HL-60 (cell line): ENCODE results near the gene GET4.

Source experiments
- CTCF ChIP-seq: IDR thresholded peaks from one replicate; pipeline ENCODE4 v1.5.1; 2011; ENCODE audit warnings: low read length, control low read depth, inconsistent platforms; ENCODE audit not compliant: insufficient read depth
- POLR2AphosphoS5 ChIP-seq: IDR thresholded peaks from 2 replicates; pipeline ENCODE4 v1.6.1; 2012; ENCODE audit warnings: low read depth

DNA sequence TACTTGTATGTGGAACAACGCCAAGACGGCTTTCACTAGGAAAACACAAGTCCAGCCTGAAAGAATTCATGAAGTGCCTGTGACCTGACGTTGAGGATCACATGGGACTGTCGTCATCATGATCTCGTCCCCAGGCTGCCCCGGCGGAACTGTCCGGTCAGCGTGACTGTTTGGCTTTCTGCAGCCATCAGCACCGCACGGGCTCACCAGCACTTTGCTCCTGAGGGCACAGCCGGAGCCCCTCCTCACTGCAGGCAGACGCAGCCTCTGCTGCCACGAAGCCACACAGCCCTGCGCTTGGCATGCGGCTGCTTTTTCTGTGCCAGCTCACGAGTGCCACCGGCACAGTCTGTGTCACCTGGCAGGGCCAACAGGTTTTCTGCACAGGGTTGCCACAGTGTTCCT lies 9.4 kb upstream of the GET4 start:
- TF ChIP-seq CTCF (no peak), POLR2AphosphoS5 (no peak)
